ENCODE results near the gene CDKN2D. TPM values are rescaled to one million over a fixed set of nuclear protein-coding genes. Genes with fewer than 3 reads are reported as not detected.

Gene CDKN2D
- 10 to 100 TPM; 69.6 to 72.8 TPM for total RNA-seq

- Mint-ChIP-seq H3K4me1 (ENCODE audit: low read depth) (peaks cover 61% of the 10 kb centered on the region), H3K9me3 (no peaks in the 10 kb centered on the region), H3K27me3 (ENCODE audit: low read depth) (no peaks in the 10 kb centered on the region), H3K36me3 (ENCODE audit: insufficient read depth in 2 of 2) (peaks cover 8 to 29% of the 10 kb centered on the region in 2 donors), H3K4me3 (peak within 1 kb of the TSS; percentile 98 to 100), H3K27ac (peak within 1 kb of the TSS; percentile 95)
- ATAC-seq (replicated peaks in 1 of 2), result peak; percentile 77 to 80
- peak; percentile 100 for DNase-seq
These were observed at the start of gene CDKN2D for GRCh38 chr19:10568826-10569651. CDKN2D (minus strand) TSS chr19:10568979; CDS start chr19:10568653, 326 bp downstream.

GRCh38 chr19:10617409-10618121 is 48.8 kb upstream of the CDKN2D start:
- DNase-seq (no peak), ATAC-seq (replicated peaks in 1 of 2) (no peak)
- Mint-ChIP-seq H3K9me3 (no peaks in the 10 kb centered on the region), H3K4me1 (ENCODE audit: low read depth) (peaks cover 49% of the 10 kb centered on the region), H3K36me3 (ENCODE audit: insufficient read depth in 2 of 2) (peaks cover 0 to 14% of the 10 kb centered on the region in 2 donors), H3K27ac (peak overlapping the region; percentile 72), H3K27me3 (ENCODE audit: low read depth) (no peaks in the 10 kb centered on the region), H3K4me3 (no peak overlapping the region)

- ATAC-seq (replicated peaks in 1 of 2), result no peak
- H3K4me3 Mint-ChIP-seq, result no peak overlapping the region
- no peak overlapping the region for H3K27ac Mint-ChIP-seq
- no peaks in the 10 kb centered on the region for H3K27me3 Mint-ChIP-seq (ENCODE audit: low read depth)
- no peak for DNase-seq
- no peaks in the 10 kb centered on the region for H3K9me3 Mint-ChIP-seq
- peaks cover 33% of the 10 kb centered on the region for H3K4me1 Mint-ChIP-seq (ENCODE audit: low read depth)
- peaks cover 0 to 12% of the 10 kb centered on the region in 2 donors for H3K36me3 Mint-ChIP-seq (ENCODE audit: insufficient read depth in 2 of 2)
These were observed 46.7 kb upstream of the CDKN2D start for GRCh38 chr19:10615429-10616023.

- DNase-seq, result no peak
- peaks cover 0 to 7% of the 10 kb centered on the region in 2 donors for H3K36me3 Mint-ChIP-seq (ENCODE audit: insufficient read depth in 2 of 2)
- no peak overlapping the region for H3K4me3 Mint-ChIP-seq
- peaks cover 29% of the 10 kb centered on the region for H3K4me1 Mint-ChIP-seq (ENCODE audit: low read depth)
- no peak for ATAC-seq (replicated peaks in 1 of 2)
- H3K9me3 Mint-ChIP-seq, result no peaks in the 10 kb centered on the region
- no peak overlapping the region for H3K27ac Mint-ChIP-seq
- H3K27me3 Mint-ChIP-seq (ENCODE audit: low read depth), result no peaks in the 10 kb centered on the region
These were observed 43.8 kb upstream of the CDKN2D start for GRCh38 chr19:10612499-10613119.

- ATAC-seq (replicated peaks in 1 of 2) (no peak), DNase-seq (no peak)
- Mint-ChIP-seq H3K4me1 (ENCODE audit: low read depth) (peaks cover 29% of the 10 kb centered on the region), H3K36me3 (ENCODE audit: insufficient read depth in 2 of 2) (peaks cover 0 to 7% of the 10 kb centered on the region in 2 donors), H3K4me3 (no peak overlapping the region), H3K9me3 (no peaks in the 10 kb centered on the region), H3K27ac (no peak overlapping the region), H3K27me3 (ENCODE audit: low read depth) (no peaks in the 10 kb centered on the region)
These were observed 43.1 kb upstream of the CDKN2D start for GRCh38 chr19:10611907-10612306.

GRCh38 chr19:10604460-10604980 is 35.7 kb upstream of the CDKN2D start:
- H3K36me3 Mint-ChIP-seq (ENCODE audit: insufficient read depth in 2 of 2), result peaks cover 3 to 5% of the 10 kb centered on the region in 2 donors

GRCh38 chr19:10603873-10604459 is 35.2 kb upstream of the CDKN2D start:
- H3K36me3 Mint-ChIP-seq (ENCODE audit: insufficient read depth in 2 of 2), result peaks cover 3 to 5% of the 10 kb centered on the region in 2 donors
- peak overlapping the region; percentile 98 for H3K27ac Mint-ChIP-seq
- ATAC-seq (replicated peaks in 1 of 2), result peak in 1 of 2 donors; percentile 12
- H3K4me3 Mint-ChIP-seq, result peak overlapping the region; percentile 79 to 98
- DNase-seq, result peak; percentile 34 to 39
- H3K27me3 Mint-ChIP-seq (ENCODE audit: low read depth), result no peaks in the 10 kb centered on the region
- peaks cover 27% of the 10 kb centered on the region for H3K4me1 Mint-ChIP-seq (ENCODE audit: low read depth)
- no peaks in the 10 kb centered on the region for H3K9me3 Mint-ChIP-seq

More at GRCh38 chr19:10604460-10604980, 35.7 kb upstream of the CDKN2D start:
- DNase-seq (peak in 1 of 2 donors; percentile 14), ATAC-seq (replicated peaks in 1 of 2) (no peak)
- Mint-ChIP-seq H3K4me3 (peak overlapping the region; percentile 79 to 98), H3K27ac (peak overlapping the region; percentile 98), H3K9me3 (no peaks in the 10 kb centered on the region), H3K4me1 (ENCODE audit: low read depth) (peaks cover 27% of the 10 kb centered on the region), H3K27me3 (ENCODE audit: low read depth) (no peaks in the 10 kb centered on the region)

GRCh38 chr19:10603084-10603872 is 34.5 kb upstream of the CDKN2D start:
- DNase-seq, result peak; percentile 78 to 84
- H3K27me3 Mint-ChIP-seq (ENCODE audit: low read depth), result no peaks in the 10 kb centered on the region
- ATAC-seq (replicated peaks in 1 of 2), result peak; percentile 70
- peak overlapping the region; percentile 98 for H3K27ac Mint-ChIP-seq
- H3K36me3 Mint-ChIP-seq (ENCODE audit: insufficient read depth in 2 of 2), result peaks cover 3 to 5% of the 10 kb centered on the region in 2 donors
- peak overlapping the region; percentile 79 to 98 for H3K4me3 Mint-ChIP-seq
- peaks cover 27% of the 10 kb centered on the region for H3K4me1 Mint-ChIP-seq (ENCODE audit: low read depth)
- no peaks in the 10 kb centered on the region for H3K9me3 Mint-ChIP-seq

- peak overlapping the region; percentile 79 to 98 for H3K4me3 Mint-ChIP-seq
- H3K27ac Mint-ChIP-seq, result peak overlapping the region; percentile 98
- ATAC-seq (replicated peaks in 1 of 2) (peak; percentile 84 to 86), DNase-seq (peak; percentile 87 to 91)
- H3K27me3 Mint-ChIP-seq (ENCODE audit: low read depth), result no peaks in the 10 kb centered on the region
- H3K4me1 Mint-ChIP-seq (ENCODE audit: low read depth), result peaks cover 27% of the 10 kb centered on the region
- peaks cover 3 to 5% of the 10 kb centered on the region in 2 donors for H3K36me3 Mint-ChIP-seq (ENCODE audit: insufficient read depth in 2 of 2)
- no peaks in the 10 kb centered on the region for H3K9me3 Mint-ChIP-seq
These were observed 33.7 kb upstream of the CDKN2D start for GRCh38 chr19:10602330-10603083.

GRCh38 chr19:10601999-10602329 is 33.2 kb upstream of the CDKN2D start:
- no peak for ATAC-seq (replicated peaks in 1 of 2)
- peak overlapping the region; percentile 68 to 76 for H3K4me3 Mint-ChIP-seq

GRCh38 chr19:10600149-10600548 is 31.4 kb upstream of the CDKN2D start:
- Mint-ChIP-seq H3K27ac (no peak overlapping the region), H3K9me3 (no peaks in the 10 kb centered on the region), H3K36me3 (ENCODE audit: insufficient read depth in 2 of 2) (peaks cover 3 to 5% of the 10 kb centered on the region in 2 donors), H3K4me3 (no peak overlapping the region), H3K27me3 (ENCODE audit: low read depth) (no peaks in the 10 kb centered on the region), H3K4me1 (ENCODE audit: low read depth) (peaks cover 41% of the 10 kb centered on the region)
- ATAC-seq (replicated peaks in 1 of 2), result no peak
- DNase-seq, result no peak

More at GRCh38 chr19:10601999-10602329, 33.2 kb upstream of the CDKN2D start:
- H3K27ac Mint-ChIP-seq, result no peak overlapping the region
- H3K36me3 Mint-ChIP-seq (ENCODE audit: insufficient read depth in 2 of 2), result peaks cover 3 to 5% of the 10 kb centered on the region in 2 donors
- H3K27me3 Mint-ChIP-seq (ENCODE audit: low read depth), result no peaks in the 10 kb centered on the region
- no peaks in the 10 kb centered on the region for H3K9me3 Mint-ChIP-seq
- DNase-seq, result no peak
- peaks cover 22% of the 10 kb centered on the region for H3K4me1 Mint-ChIP-seq (ENCODE audit: low read depth)

Data from activated T-cell treated with anti-CD3 and anti-CD28 coated beads, Interleukin-2, amount 50 U/mL, for 72 hours (primary cell).